GF-D8 (cell line): Measurements from ENCODE around the gene TLE2.
"Not testable (repeated sequence)": the region's sequence is repeated elsewhere in the genome, so short reads cannot be mapped to it uniquely, and the experiment has no call there.

Experiments used
- DNase-seq: peaks from one replicate; lab custom pipeline; 2025; lab: John Stamatoyannopoulos, UW

The TLE2 gene

DNA sequence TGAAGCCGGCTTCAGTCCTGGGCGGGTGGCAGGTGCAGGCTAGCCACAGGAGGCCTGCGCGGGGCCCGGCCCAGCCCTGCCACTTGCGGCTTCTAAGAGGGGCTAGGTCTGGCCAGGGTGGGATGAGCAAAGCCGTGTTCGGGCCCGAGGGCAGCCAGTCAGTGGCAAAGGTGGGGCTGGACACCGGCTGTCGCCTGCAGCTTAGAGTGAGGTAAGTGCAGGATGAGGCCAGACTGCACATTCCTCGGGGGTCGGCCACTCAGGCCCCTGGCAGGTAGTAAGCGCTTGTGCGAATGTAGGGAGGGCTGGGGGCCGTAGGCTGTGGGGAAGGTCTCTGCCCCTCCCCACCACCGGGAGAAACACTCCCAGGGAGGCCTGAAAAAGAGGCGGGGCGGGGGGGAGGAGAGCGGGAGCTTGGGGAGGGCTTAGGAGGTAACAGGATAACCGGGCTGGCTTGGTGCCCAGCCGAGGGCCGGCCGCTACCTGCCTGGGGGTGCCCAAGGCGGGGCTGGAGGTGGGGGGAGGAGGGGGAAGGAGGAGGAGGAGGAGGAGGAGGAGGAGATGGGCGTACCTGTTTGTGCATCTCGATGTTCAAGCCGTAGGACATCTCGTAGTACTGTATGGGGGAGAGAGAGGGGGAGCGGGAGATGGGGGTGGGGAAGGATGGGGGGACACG is 26.8 kb upstream of the TLE2 start:
- DNase-seq: no peak

DNA sequence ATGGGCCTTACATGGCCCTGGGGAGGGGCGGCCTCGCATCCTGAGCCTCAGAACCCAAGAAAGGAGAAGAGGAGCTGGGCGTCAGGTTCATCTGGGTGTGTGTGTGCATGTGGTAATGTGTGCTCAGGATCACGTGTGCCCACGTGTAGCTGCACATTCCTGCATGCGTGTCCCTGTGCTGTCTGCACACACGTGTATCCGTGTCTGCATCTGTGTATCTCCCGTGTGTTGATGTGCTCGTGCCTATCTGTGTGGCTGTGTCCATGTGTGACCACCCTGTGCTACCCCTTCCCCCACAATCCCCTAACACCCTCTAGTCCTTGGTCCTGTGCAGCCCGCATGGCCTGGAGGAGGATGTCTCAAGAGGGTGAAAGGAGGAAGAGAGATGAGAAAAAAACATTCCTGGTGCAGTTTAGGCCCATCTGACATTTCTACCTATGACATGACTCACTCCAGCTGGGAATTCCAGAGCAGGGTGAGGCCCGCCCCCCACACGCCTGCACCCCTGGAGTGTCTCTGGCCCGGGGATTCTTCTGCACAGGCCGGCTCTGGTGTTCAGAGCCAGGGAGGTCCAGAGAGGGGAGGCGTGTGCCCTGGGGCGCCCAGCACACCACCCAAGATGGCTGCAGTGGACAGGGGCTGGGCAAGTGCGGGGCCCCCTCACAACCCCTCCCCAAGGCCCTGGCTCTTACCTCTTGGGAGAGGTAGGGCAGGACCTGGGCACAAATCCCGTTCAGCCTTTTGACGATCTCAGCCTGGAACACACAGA is 26.1 kb upstream of the TLE2 start:
- no peak for DNase-seq

GRCh38 chr19:3054265-3054971 is 25.3 kb upstream of the TLE2 start:
- no peak for DNase-seq

GRCh38 chr19:3053780-3054179 is 24.7 kb upstream of the TLE2 start:
- no peak for DNase-seq

DNA sequence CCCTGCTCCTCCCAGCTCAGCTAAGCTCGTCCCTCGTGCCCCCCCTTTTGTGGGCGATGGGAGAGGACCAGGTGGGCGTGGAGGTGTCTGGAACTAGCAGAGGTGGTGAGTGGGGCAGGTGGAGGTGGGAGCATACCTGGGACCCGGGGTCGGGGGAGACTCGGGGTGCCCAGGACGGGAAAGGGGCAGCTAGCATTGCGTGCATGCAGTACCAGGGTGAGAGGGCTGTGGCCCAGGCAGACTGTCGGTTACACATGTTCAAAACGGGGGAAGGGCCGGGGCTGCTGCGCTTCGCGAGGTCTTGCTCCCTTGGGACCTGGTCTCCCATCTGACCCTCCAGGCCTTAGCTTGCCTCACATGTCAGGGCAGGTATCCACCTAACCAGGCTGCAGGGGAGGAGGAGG is 24.1 kb upstream of the TLE2 start:
- DNase-seq: no peak

DNA sequence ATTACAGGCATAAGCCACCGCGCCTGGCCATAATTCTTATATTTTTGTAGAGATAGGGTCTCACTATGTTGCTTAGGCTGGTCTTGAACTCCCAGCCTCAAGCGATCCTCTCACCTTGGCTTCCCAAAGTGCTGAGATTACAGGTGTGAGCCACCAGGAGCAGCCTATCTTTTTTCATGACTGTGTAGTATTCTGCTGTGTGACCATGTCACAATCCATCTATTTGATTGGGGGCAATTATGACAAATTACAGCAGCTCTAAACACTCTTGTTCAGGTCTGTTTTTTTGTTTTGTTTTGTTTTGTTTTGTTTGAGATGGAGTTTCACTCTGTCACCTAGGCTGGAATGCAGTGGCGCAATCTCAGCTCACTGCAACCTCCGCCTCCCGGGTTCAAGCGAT is 20.9 kb upstream of the TLE2 start:
- DNase-seq: not testable (repeated sequence)

- DNase-seq: no peak
Observed at GRCh38 chr19:3049089-3049488, 20.0 kb upstream of the TLE2 start.

DNA sequence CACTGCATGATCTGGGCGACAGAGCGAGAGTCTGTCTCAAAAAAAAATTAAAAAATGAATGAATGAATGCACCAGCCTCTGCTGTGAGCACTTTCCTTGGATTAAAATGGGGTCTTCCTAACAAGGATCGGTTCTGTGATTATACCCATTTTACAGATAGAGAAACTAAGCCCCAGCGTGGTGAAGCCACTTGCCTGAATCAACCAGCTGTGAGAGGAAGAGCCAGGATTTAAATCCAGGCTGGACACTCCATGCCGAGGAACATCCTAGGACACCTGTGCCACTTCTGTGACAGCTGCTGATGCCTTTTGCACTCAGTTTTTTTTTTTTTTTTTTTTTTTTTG is 19.1 kb upstream of the TLE2 start:
- no peak for DNase-seq

DNA sequence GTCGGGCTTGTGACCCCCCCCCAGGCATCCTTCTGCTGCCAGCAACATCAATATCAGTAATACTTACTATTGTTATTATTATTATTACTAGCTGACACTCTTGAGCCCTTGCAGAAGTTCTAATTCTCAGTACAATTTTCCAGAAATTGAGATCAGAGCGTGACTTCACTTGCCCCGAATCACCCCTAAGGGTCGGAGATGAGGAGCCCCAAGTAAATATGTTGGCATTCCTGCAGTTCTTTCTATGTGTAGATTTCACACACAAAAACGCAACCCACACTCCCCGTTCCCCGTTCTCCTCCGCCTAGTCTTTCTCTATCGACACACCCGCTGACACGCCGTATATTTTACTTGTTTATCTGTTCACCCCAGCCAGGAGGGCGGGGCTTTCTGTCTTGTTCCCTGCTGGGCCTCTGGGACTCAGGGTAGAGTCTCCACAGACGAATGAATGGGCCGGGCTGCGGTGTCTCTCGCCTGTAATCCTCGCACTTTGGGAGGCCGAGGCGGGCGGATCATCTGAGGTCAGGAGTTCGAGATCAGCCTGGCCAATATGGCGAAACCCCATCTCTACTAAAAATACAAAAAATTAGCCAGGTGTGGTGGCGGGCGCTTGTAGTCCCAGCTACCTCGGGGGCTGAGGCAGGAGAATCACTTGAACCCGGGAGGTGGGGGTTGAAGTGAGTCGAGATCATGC is 18.6 kb upstream of the TLE2 start:
- DNase-seq: no peak

- no peak for DNase-seq
Observed at GRCh38 chr19:3046698-3047495, 17.8 kb upstream of the TLE2 start.

DNA sequence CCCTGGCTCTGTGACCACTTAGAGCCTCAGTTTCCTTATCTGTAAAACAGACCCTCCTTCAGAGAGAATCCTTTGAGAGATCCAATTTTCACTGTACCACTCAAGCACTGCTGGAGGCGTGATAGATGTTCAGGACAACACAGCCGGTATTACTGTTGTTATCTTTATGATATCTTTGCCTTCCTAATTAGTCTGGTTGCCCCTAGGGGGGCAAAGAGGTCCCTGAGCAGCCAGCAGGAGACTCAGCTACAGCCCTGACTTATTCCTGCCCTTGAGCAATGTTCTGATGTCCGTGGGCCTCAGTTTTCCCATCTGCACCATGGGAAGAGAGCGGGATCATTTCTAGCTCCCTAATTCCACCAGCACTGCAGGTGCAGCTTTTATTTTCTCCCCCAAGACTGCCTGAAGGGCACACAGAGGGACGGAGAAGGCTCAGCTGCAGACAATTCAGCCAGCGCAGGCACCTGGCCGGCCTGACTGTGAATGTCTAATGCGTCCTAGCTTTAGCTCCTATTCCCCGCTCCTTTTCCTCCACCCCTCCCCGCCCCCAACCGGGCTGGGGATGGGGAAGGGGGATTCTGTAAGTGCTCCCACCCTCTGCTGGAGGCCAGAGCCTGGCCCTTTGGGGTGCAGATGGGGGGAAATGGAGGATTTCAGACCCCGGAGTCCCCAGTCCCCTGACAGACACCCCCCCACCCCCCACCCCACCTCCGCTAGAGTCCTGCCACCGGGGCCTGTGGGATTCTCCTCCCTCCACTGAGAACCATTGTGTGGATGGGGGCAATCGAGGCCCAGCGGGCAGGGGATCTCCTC is 17.0 kb upstream of the TLE2 start:
- no peak for DNase-seq

GRCh38 chr19:3045191-3045590 is 16.1 kb upstream of the TLE2 start:
- no peak for DNase-seq

DNA sequence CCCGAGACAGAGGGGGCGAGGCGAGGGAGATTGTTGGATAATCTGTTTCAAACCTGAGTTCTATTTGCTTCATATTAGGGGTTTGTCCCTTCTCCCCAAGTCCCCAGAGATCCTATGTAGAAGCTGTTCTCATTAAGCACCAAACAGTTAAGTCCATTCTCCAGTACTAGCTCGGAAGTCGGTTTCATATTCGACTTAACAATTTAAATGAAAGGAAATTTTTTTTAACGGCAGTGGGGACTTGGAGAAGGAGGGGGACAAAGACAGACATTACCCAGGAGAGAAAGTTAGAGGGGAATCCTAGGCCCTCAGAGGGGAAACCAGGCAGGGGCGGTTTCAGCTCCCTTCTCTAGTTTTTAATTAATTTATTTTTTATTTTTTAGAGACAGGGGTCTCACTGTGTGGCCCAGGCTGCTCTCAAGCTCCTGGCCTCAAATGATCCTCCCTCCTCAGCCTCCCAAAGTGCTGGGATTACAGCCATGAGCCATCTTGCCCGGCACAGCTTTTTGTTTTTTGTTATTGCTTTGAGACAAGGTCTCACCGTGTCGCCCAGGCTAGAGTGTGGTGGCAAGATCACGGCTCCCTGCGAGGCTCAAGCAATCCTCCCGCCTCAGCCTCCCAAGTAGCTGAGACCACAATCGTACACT is 13.7 kb upstream of the TLE2 start:
- DNase-seq: no peak

GRCh38 chr19:3041761-3042620 is 12.9 kb upstream of the TLE2 start:
- no peak for DNase-seq

GRCh38 chr19:3041327-3041726 is 12.2 kb upstream of the TLE2 start:
- DNase-seq: no peak

GRCh38 chr19:3039641-3040077 is 10.6 kb upstream of the TLE2 start:
- no peak for DNase-seq

- DNase-seq: no peak
Observed at GRCh38 chr19:3039125-3039524, 10.0 kb upstream of the TLE2 start.

- no peak for DNase-seq
Observed at GRCh38 chr19:3038214-3038613, 9.1 kb upstream of the TLE2 start.

DNA sequence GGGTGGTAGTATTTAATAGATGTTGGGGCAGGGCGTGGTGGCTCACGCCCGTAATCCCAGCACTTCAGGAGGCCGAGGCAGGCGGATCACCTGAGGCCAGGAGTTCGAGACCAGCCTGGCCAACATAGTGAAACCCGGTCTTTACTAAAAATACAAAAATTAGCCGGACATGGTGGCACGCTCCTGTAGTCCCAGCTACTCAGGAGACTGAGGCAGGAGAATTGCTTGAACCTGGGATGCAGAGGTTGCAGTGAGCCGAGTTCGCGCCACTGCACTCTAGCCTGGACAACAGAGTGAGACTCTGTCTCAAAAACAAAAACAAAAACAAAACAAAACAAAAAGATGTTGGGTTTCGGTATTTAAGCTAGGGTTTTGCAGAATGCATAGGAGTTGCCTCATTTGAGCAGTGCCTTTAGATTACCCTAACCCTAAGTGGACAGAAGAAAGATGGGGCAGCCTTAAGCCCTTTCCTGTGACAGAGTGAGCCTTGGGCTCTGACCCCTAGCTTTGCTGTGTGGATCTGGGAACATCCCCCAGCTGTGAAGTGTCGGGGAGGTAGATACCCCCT is 8.0 kb upstream of the TLE2 start:
- not testable (repeated sequence) for DNase-seq
